Parathyroid adenoma (tissue), 2 donors: ENCODE data around the gene CLIP1.
"Not testable (repeated sequence)": the region's sequence is repeated elsewhere in the genome, so short reads cannot be mapped to it uniquely, and the experiment has no call there.

Source experiments
- H2AFZ ChIP-seq: fragments of 300-600 bp; sonication (generic); one replicate; pipeline ENCODE4 v1.7.0; 2017; ENCODE audit warnings: antibody characterized with exemption, mild to moderate bottlenecking
- H3K27ac ChIP-seq: fragments of 300-600 bp; sonication (generic); one replicate; pipeline ENCODE4 v1.7.0; 2017
- H3K27me3 ChIP-seq: fragments of 300-600 bp; sonication (generic); one replicate; pipeline ENCODE4 v1.7.0; 2017; ENCODE audit warnings: low read length; ENCODE audit not compliant: control insufficient read depth, insufficient read depth
- H3K36me3 ChIP-seq: fragments of 300-600 bp; sonication (generic); one replicate; pipeline ENCODE4 v1.7.0; 2017; ENCODE audit warnings: low read length; ENCODE audit not compliant: control insufficient read depth, insufficient read depth
- H3K4me1 ChIP-seq: fragments of 300-600 bp; sonication (generic); one replicate; pipeline ENCODE4 v1.7.0; 2017; ENCODE audit warnings: control low read depth
- H3K4me2 ChIP-seq: fragments of 300-600 bp; sonication (generic); one replicate; pipeline ENCODE4 v1.7.0; 2017; ENCODE audit warnings: low read length
- H3K4me3 ChIP-seq: fragments of 300-600 bp; sonication (generic); one replicate; pipeline ENCODE4 v1.7.0; 2017; ENCODE audit warnings: low read depth, low read length
- H3K79me2 ChIP-seq: fragments of 300-600 bp; sonication (generic); one replicate; pipeline ENCODE4 v1.7.0; 2017; ENCODE audit warnings: control low read depth
- H3K9ac ChIP-seq: fragments of 300-600 bp; sonication (generic); one replicate; pipeline ENCODE4 v1.7.0; 2017; ENCODE audit warnings: mild to moderate bottlenecking
- H3K9me3 ChIP-seq: fragments of 300-600 bp; sonication (generic); one replicate; pipeline ENCODE4 v1.7.0; 2017; ENCODE audit warnings: low read length; ENCODE audit not compliant: control insufficient read depth
- CTCF ChIP-seq: fragments of 300-600 bp; sonication (generic); IDR thresholded peaks from one replicate; pipeline ENCODE4 v1.7.0; 2017; ENCODE audit warnings: antibody characterized with exemption, mild to moderate bottlenecking
- donor health status: primary hyperparathyroidism.

Gene CLIP1

DNA sequence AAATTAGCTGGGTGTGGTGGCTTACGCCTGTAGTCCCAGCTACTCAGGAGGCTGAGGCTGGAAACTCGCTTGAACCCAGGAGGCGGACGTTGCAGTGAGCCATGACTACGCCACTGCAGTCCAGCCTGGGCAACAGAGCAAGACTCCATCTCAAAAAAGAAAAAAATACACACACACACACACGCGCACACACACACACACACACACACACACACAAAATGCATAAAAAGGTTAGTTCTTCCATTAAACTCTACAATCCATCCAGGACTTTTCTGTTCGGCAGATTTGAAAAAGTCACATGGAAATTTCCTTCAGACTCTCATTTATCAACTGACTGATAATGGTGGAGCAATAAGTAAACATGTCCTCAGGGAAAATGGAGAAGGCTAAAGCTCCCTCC is 147.0 kb downstream of the CLIP1 start:
- H3K27ac ChIP-seq: no peak overlapping the region
- no peak overlapping the region for H3K9ac ChIP-seq
- TF ChIP-seq CTCF: no peak
- no peak overlapping the region for H3K4me2 ChIP-seq
- H3K36me3 ChIP-seq: no peaks in the 10 kb centered on the region
- no peak overlapping the region for H3K4me3 ChIP-seq
- H3K79me2 ChIP-seq: no peaks in the 10 kb centered on the region
- H2AFZ ChIP-seq: no peak overlapping the region
- no peaks in the 10 kb centered on the region for H3K9me3 ChIP-seq
- no peaks in the 10 kb centered on the region for H3K27me3 ChIP-seq
- H3K4me1 ChIP-seq: no peaks in the 10 kb centered on the region

GRCh38 chr12:122266230-122266901 is 156.1 kb downstream of the CLIP1 start, which contains the start of gene VPS33A:
Gene VPS33A (minus strand): TSS chr12:122266494. CDS start chr12:122266408, 86 bp downstream.
- H3K36me3 ChIP-seq: no peaks in the 10 kb centered on the region
- peak within 1 kb of the TSS; percentile 74 for H3K9ac ChIP-seq
- peak within 1 kb of the TSS; percentile 98 for H3K4me2 ChIP-seq
- no peaks in the 10 kb centered on the region for H3K27me3 ChIP-seq
- H3K9me3 ChIP-seq: no peaks in the 10 kb centered on the region
- no peaks in the 10 kb centered on the region for H3K79me2 ChIP-seq
- no peak for TF ChIP-seq CTCF
- peak within 1 kb of the TSS; percentile 90 for H3K27ac ChIP-seq
- peak within 1 kb of the TSS; percentile 99 for H2AFZ ChIP-seq
- H3K4me3 ChIP-seq: peak within 1 kb of the TSS; percentile 96
- H3K4me1 ChIP-seq: no peaks in the 10 kb centered on the region

DNA sequence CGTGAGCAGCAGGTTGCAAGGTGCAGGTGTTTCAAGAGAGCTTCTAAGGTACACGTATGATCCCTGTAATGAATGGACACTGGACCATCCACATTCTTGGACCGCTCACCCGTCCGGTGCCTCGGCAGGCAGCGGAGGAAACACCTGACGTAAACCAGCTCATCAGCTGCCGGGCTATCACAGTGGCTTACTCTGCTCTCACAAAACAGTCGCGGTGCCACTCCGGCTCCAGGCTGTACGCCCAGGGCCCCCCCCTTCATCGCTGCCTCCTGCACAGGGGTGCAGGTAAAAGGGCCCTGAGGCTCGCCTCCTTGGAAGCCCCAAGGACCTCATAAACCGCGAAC is 156.6 kb downstream of the CLIP1 start:
- Histone ChIP-seq H2AFZ (peak overlapping the region; percentile 99), H3K4me3 (peak overlapping the region; percentile 96), H3K9ac (peak overlapping the region; percentile 74), H3K4me1 (no peaks in the 10 kb centered on the region), H3K27me3 (no peaks in the 10 kb centered on the region), H3K9me3 (no peaks in the 10 kb centered on the region), H3K79me2 (peaks cover 2% of the 10 kb centered on the region), H3K4me2 (peak overlapping the region; percentile 98), H3K27ac (peak overlapping the region; percentile 90), H3K36me3 (no peaks in the 10 kb centered on the region)
- TF ChIP-seq CTCF: no peak

GRCh38 chr12:122265476-122265875 is 157.0 kb downstream of the CLIP1 start:
- Histone ChIP-seq H3K4me1 (no peaks in the 10 kb centered on the region), H3K79me2 (peaks cover 2% of the 10 kb centered on the region), H3K27me3 (no peaks in the 10 kb centered on the region), H3K4me3 (peak overlapping the region; percentile 96), H3K36me3 (no peaks in the 10 kb centered on the region), H3K27ac (peak overlapping the region; percentile 90), H3K4me2 (peak overlapping the region; percentile 98), H2AFZ (peak overlapping the region; percentile 99), H3K9me3 (no peaks in the 10 kb centered on the region), H3K9ac (no peak overlapping the region)
- TF ChIP-seq CTCF: no peak

- not testable (repeated sequence) for H3K9ac ChIP-seq, H3K4me2 ChIP-seq, H3K4me1 ChIP-seq, H3K79me2 ChIP-seq, H3K27me3 ChIP-seq, H3K4me3 ChIP-seq, H2AFZ ChIP-seq, H3K27ac ChIP-seq, H3K9me3 ChIP-seq, H3K36me3 ChIP-seq
These were observed 161.7 kb downstream of the CLIP1 start for GRCh38 chr12:122260735-122261134.

DNA sequence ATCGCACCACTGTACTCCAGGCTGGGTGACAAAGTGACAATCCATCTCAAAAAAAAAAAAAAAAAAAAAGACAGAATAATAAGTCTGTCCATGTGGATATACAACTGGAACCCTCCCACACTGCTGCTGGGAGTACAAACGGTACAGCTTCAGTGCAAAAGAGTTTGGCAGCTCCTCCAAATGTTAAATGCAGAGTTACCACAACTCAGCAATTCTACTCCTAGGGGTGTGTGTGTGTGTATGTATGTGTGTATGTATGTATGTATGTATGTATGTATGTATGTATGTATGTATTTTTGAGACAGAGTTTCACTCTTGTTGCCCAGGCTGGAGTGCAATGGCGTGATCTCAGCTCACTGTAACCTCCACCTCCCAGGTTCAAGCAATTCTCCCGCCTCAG is 163.5 kb downstream of the CLIP1 start:
- not testable (repeated sequence) for H2AFZ ChIP-seq, H3K36me3 ChIP-seq

DNA sequence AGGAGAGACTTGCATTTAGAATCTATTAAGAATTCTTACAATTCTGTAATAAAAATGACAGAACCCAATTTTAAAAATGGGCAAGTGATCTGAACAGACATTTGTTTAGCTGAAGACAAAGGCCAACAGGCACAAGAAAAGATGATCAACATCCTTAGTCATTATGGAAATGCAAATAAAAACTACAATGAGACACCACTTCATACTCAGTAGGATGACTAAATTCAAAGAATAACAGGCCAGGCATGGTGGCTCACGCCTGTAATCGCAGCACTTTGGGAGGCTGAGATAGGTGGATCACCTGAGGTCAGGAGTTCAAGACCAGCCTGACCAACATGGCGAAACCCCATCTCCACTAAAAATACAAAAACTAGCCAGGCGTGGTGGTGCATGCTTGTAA is 164.0 kb downstream of the CLIP1 start:
- not testable (repeated sequence) for H3K9ac ChIP-seq, H3K4me1 ChIP-seq, H3K36me3 ChIP-seq, H2AFZ ChIP-seq, H3K9me3 ChIP-seq, H3K27me3 ChIP-seq, H3K4me3 ChIP-seq, H3K4me2 ChIP-seq, H3K27ac ChIP-seq
- H3K79me2 ChIP-seq: peaks cover 21% of the 10 kb centered on the region

More for the DNA sequence above, 163.5 kb downstream of the CLIP1 start:
- not testable (repeated sequence) for H3K4me1 ChIP-seq, H3K9me3 ChIP-seq, H3K4me3 ChIP-seq, H3K27ac ChIP-seq, H3K4me2 ChIP-seq, H3K27me3 ChIP-seq, H3K9ac ChIP-seq
- H3K79me2 ChIP-seq: peaks cover 18% of the 10 kb centered on the region
